ENCODE results near the gene UFD1. TPM values are rescaled to one million over a fixed set of nuclear protein-coding genes. Genes with fewer than 3 reads are reported as not detected.

Gene UFD1
- total and polyA plus RNA-seq, 11 donors: 28.7 to 80.5 (median 43.0) TPM

DNA sequence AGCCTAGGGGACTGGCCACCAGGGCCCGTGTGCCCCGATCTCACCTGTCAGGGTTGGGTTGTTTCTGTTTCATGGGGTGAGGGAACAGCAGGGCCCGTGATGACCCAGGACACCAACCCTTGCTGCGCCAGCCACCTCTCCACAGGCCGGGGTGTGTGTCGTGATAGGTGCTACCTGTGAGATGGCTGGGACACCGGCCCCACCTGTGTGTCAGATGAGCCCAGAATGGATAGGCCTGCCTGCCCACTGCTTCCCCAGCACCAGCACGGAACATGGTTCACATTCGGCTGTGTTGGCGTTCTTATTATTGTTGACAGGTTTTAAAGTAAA, 38.1 kb upstream of the UFD1 start:
- Histone ChIP-seq H3K36me3 (peaks cover 0 to 3% (median 0%) of the 10 kb centered on the region in 9 donors), H3K27me3 (no peaks in the 10 kb centered on the region), H3K4me3 (no peak overlapping the region), H3K4me1 (peaks cover 0 to 5% (median under 1%) of the 10 kb centered on the region in 12 donors), H3K9me3 (peaks cover 0 to 13% (median 3%) of the 10 kb centered on the region in 12 donors), H3K27ac (no peak overlapping the region)
- ATAC-seq: no peak
- intact Hi-C loops (cut with DNase I): loop anchor here in 2 of 10 donors (5.0 kb wide), 1 partner anchor 105 kb away; no protein-coding TSS in a partner anchor
- DNase-seq: no peak
- WGBS, 4 donors: 94 to 97% (median 95%) methylated on average over 10 of the region's 10 CpGs
- TF ChIP-seq CTCF (IDR thresholded peaks at IDR 0.05) (no peak), POLR2A (IDR thresholded peaks at IDR 0.05) (no peak)

- Histone ChIP-seq H3K36me3 (no peaks in the 10 kb centered on the region), H3K4me1 (no peaks in the 10 kb centered on the region), H3K27me3 (no peaks in the 10 kb centered on the region), H3K9me3 (peaks cover 0 to 13% (median 3%) of the 10 kb centered on the region in 12 donors), H3K4me3 (no peak overlapping the region), H3K27ac (no peak overlapping the region)
- WGBS, 4 donors: 91 to 94% (median 92%) methylated on average over 14 to 19 of the region's 19 CpGs
- TF ChIP-seq POLR2A (IDR thresholded peaks at IDR 0.05) (no peak), CTCF (IDR thresholded peaks at IDR 0.05) (no peak)
- intact Hi-C loops (cut with DNase I): loop anchor here in 2 of 10 donors (5.0 kb wide), 1 partner anchor 106 kb away; no protein-coding TSS in a partner anchor
- DNase-seq (no peak), ATAC-seq (no peak)
Measured at GRCh38 chr22:19516378-19517170, 37.6 kb upstream of the UFD1 start.

DNA sequence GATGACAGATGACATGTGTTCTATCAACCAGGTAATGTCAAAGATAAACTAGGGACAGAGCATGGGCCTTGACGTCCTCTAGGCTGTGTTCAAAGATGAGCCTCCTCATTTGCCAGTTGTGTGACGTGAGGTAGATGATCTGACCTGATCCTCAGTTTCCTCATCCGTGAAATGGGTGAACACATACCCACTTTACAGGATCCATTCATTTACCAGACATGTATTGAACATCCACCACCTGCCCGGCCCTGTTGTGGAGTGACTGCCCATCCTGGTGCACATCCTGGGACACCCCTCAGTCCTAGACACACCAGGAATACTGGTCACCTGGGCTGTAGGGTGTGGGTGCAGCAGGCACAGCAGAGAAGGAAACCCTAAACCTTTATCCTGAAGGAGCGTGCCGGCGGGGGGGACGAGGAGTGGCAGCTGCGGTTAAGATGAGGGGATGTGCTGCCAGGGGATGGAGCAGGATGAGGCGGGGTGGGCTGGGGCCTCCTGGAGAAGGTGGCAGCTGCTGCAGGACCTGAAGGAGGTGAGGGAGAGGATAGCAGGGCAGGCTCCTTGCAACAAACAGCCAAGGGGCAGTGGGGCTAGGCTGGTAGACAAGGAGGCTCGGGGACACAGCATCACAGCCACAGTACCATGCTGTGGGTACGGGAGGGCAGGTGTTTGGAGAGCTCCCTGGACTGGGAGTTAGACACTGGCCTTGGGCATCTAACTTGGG, 36.8 kb upstream of the UFD1 start:
- Histone ChIP-seq H3K4me3 (no peak overlapping the region), H3K36me3 (no peaks in the 10 kb centered on the region), H3K9me3 (peaks cover 0 to 13% (median 3%) of the 10 kb centered on the region in 12 donors), H3K27ac (no peak overlapping the region), H3K4me1 (no peaks in the 10 kb centered on the region), H3K27me3 (no peaks in the 10 kb centered on the region)
- ATAC-seq (no peak), DNase-seq (no peak)
- TF ChIP-seq CTCF (IDR thresholded peaks at IDR 0.05) (no peak), POLR2A (IDR thresholded peaks at IDR 0.05) (no peak)
- intact Hi-C loops (cut with DNase I): loop anchor here in 2 of 10 donors (5.0 kb wide), 1 partner anchor 106 kb away; no protein-coding TSS in a partner anchor
- 96 to 98% (median 97%) methylated on average over 12 of the region's 12 CpGs for WGBS, 4 donors
